HepG2 (cell line): Measurements from ENCODE around the gene CD300C. TPM values are rescaled to one million over a fixed set of nuclear protein-coding genes. Genes with fewer than 3 reads are reported as not detected.
A peak's percentile ranks its signal among the peaks of the same experiment; 100 is the strongest.

Source experiments
- ATAC-seq: fragments of 200-7000 bp; cut with Tn5 transposase; 3 replicates; pipeline ENCODE4 v1.9.1; 2020; ENCODE audit warnings: mild to moderate bottlenecking, moderate library complexity
- BruUV-seq: library from RNA; stranded (reverse); fragments of 400-500 nt; replicated peaks from 2 replicates; lab custom pipeline; 2021; lab: Mats Ljungman, UMichigan
- CTCF ChIA-PET: fragments of 300-600 bp; formaldehyde crosslinking; extraction: SDS; loops from one replicate; lab custom pipeline; 2021; ENCODE audit warnings: low total read pairs, inconsistent platforms, low intra/inter-chr PET ratio; lab: Yijun Ruan, JAX
- POLR2A ChIA-PET: fragments of 350-600 bp; sonication (Branson Sonifier 250); formaldehyde crosslinking; loops from one replicate; lab custom pipeline; 2020; ENCODE audit warnings: antibody characterized with exemption, inconsistent platforms; lab: Yijun Ruan, JAX
- DNase-seq: peaks from one replicate; pipeline ENCODE4 v3.0.0-alpha.2; 2015; ENCODE audit warnings: low spot score
- FAIRE-seq: peaks from 3 replicates; lab custom pipeline; 2011; peaks lifted over from hg19 to GRCh38; lab: Jason Lieb, UNC
- H2AFZ ChIP-seq: one replicate; pipeline ENCODE4 v1.6.1; 2011; ENCODE audit warnings: low read length, inconsistent platforms
- H3K27ac ChIP-seq: fragments of 300-600 bp; 3 replicates; pipeline ENCODE4 v1.8.0; 2011; ENCODE audit warnings: mixed run types, mild to moderate bottlenecking, mixed read lengths, low read length, inconsistent platforms; ENCODE audit not compliant: insufficient read depth; ENCODE audit errors: extremely low read length
- H3K27me3 ChIP-seq, 2 experiments: fragments of 200-600 bp in 1 of 2; 2 replicates in 1 of 2; 3 replicates in 1 of 2; pipeline versions ENCODE4 v1.6.0 to v1.8.0; 2011; ENCODE audit warnings: low read length in 2 of 2, mild to moderate bottlenecking in 2 of 2, moderate library complexity in 2 of 2, inconsistent platforms in 1 of 2; ENCODE audit not compliant: insufficient read depth in 2 of 2, control insufficient read depth in 1 of 2
- H3K36me3 ChIP-seq, 2 experiments: fragments of 200-600 bp in 1 of 2; replicated peaks in 1 of 2; 2 replicates in 1 of 2; 3 replicates in 1 of 2; pipeline versions ENCODE4 v1.5.1 to v1.8.0; 2011; ENCODE audit warnings: low read length in 2 of 2, inconsistent platforms in 1 of 2; ENCODE audit not compliant: insufficient read depth in 2 of 2, control insufficient read depth in 1 of 2
- H3K4me1 ChIP-seq: 2 replicates; pipeline ENCODE4 v1.5.1; 2012; ENCODE audit warnings: low read length, inconsistent platforms; ENCODE audit not compliant: insufficient read depth
- H3K4me2 ChIP-seq: 2 replicates; pipeline ENCODE4 v1.6.0; 2011; ENCODE audit warnings: low read depth, low read length, inconsistent platforms
- H3K4me3 ChIP-seq, 3 experiments: fragments of 200-600 bp in 1 of 3; sonication (generic), shearing (Covaris generic) in 1 of 3; replicated peaks in 1 of 3; 2 replicates each; pipeline ENCODE4 v1.5.1; 2011 to 2016; ENCODE audit warnings: low read length in 3 of 3, inconsistent platforms in 2 of 3, low read depth in 2 of 3, mild to moderate bottlenecking in 2 of 3, control low read depth in 1 of 3, mixed read lengths in 1 of 3; ENCODE audit not compliant: insufficient read depth in 1 of 3
- H3K79me2 ChIP-seq: one replicate; pipeline ENCODE4 v1.6.1; 2011; ENCODE audit warnings: low read length, inconsistent platforms; ENCODE audit not compliant: insufficient read depth
- H3K9ac ChIP-seq: 2 replicates; pipeline ENCODE4 v1.6.0; 2011; ENCODE audit warnings: mild to moderate bottlenecking, low read depth, low read length, inconsistent platforms; ENCODE audit not compliant: insufficient read depth
- H3K9me3 ChIP-seq: 2 replicates; pipeline ENCODE4 v1.5.1; 2012; ENCODE audit warnings: mild to moderate bottlenecking, low read length
- H4K20me1 ChIP-seq: 2 replicates; pipeline ENCODE4 v1.6.0; 2011; ENCODE audit warnings: inconsistent platforms, mild to moderate bottlenecking, low read length, moderate library complexity; ENCODE audit not compliant: insufficient read depth
- AHR ChIP-seq: IDR thresholded peaks from 2 replicates; pipeline ENCODE4 v1.6.1; 2018; ENCODE audit warnings: missing genetic modification reagents, missing compliant biosample characterization
- BORCS8-MEF2B ChIP-seq: sonication (generic); formaldehyde crosslinking; IDR thresholded peaks from 2 replicates; pipeline ENCODE4 v1.8.0; 2022; ENCODE audit warnings: mild to moderate bottlenecking, missing genetic modification reagents
- HNRNPLL ChIP-seq: fragments of 200-400 bp; formaldehyde crosslinking; IDR thresholded peaks from 2 replicates; pipeline ENCODE4 v1.6.1; 2017; ENCODE audit warnings: mild to moderate bottlenecking, low read depth, low read length; ENCODE audit not compliant: poor library complexity, severe bottlenecking
- NR1H2 ChIP-seq: sonication (generic); formaldehyde crosslinking; IDR thresholded peaks from 2 replicates; pipeline ENCODE4 v1.8.1; 2022; ENCODE audit warnings: low read depth, missing genetic modification reagents, borderline replicate concordance
- PCBP1 ChIP-seq: fragments of 200-400 bp; formaldehyde crosslinking; IDR thresholded peaks from 2 replicates; pipeline ENCODE4 v1.6.1; 2017; ENCODE audit warnings: mild to moderate bottlenecking, low read depth, low read length, borderline replicate concordance
- SNRNP70 ChIP-seq: fragments of 200-400 bp; formaldehyde crosslinking; IDR thresholded peaks from 2 replicates; pipeline ENCODE4 v1.6.1; 2017; ENCODE audit warnings: mild to moderate bottlenecking, low read depth, low read length, moderate library complexity
- SOX13 ChIP-seq, 3 experiments: fragments of 450-650 bp in 1 of 3; sonication (generic) in 1 of 3; formaldehyde crosslinking in 1 of 3; IDR thresholded peaks in 2 of 3; conservative IDR thresholded peaks in 1 of 3; 2 replicates each; pipeline versions ENCODE4 v1.5.0 to v1.6.1; 2016 to 2020; ENCODE audit warnings: antibody characterized with exemption in 1 of 3, mild to moderate bottlenecking in 1 of 3, missing compliant biosample characterization in 1 of 3, missing genetic modification reagents in 1 of 3, moderate library complexity in 1 of 3
- ZNF331 ChIP-seq: sonication (generic); formaldehyde crosslinking; IDR thresholded peaks from 2 replicates; pipeline ENCODE4 v1.4.0; 2020; ENCODE audit warnings: missing genetic modification reagents
- ZNF616 ChIP-seq: sonication (generic); formaldehyde crosslinking; IDR thresholded peaks from 2 replicates; pipeline ENCODE4 v1.5.0; 2020; ENCODE audit warnings: low read depth, mild to moderate bottlenecking, missing genetic modification reagents
- WGBS: methylation state at CpG from one replicate; pipeline ENCODE4 v1.1.6; 2017; ENCODE audit warnings: low lambda C conversion rate; 5-methylcytosine and 5-hydroxymethylcytosine counted together
- in situ Hi-C: cut with HindIII; loops from 2 replicates; pipeline ENCODE4 v1.10.0; 2017; ENCODE audit warnings: low pct_unique_long_range_greater_than_20kb; ENCODE audit not compliant: extremely low pct_ligation_motif_present
- intact Hi-C: fragments of 100-400 bp; cut with micrococcal nuclease; formaldehyde crosslinking; loops from one replicate; pipeline ENCODE4 v1.10.0; 2022; ENCODE audit not compliant: unreplicated experiment
- polyA plus RNA-seq, 8 experiments: library from polyadenylated mRNA; depleted of rRNA in 3 of 8; stranded (reverse) in 7 of 8; unstranded in 1 of 8; fragments of >200 nt; fragmentation: Illumina TruSeq in 4 of 8; extraction: Trizol in 4 of 8; gene quantifications; 2 replicates each; pipeline versions ENCODE4 v1.2.1 to v1.2.3, GENCODE V29; 2011 to 2016; ENCODE audit warnings: low read depth in 4 of 8, missing spikeins in 1 of 8, mixed read lengths in 1 of 8; ENCODE audit not compliant: insufficient read depth in 1 of 8
- total RNA-seq, 5 experiments: library from RNA; depleted of rRNA; stranded (reverse); fragments of >200 nt; fragmentation: Illumina TruSeq; extraction: Trizol; gene quantifications; 2 replicates each; pipeline ENCODE4 v1.2.3, GENCODE V29; 2016; ENCODE audit warnings: low read depth in 1 of 5
- TF ChIP-seq, protein P1 (sequence below): sonication (generic); formaldehyde crosslinking; IDR thresholded peaks from 2 replicates; pipeline ENCODE4 v1.5.0; 2020; ENCODE audit warnings: mild to moderate bottlenecking, missing genetic modification reagents
- TF ChIP-seq, protein P2 (sequence below): sonication (generic); formaldehyde crosslinking; IDR thresholded peaks from 2 replicates; pipeline ENCODE4 v1.5.0; 2020; ENCODE audit warnings: missing genetic modification reagents

The CD300C gene
- total and polyA plus RNA-seq, 2 of the 13 experiments (the other 11 are each of a cell fraction or from before 2014, with no cell fraction given), result not detected

- no peaks in the 10 kb centered on the region for H3K79me2 ChIP-seq
- no TSS peak for BruUV-seq
- intact Hi-C loops (no loop called here), in situ Hi-C loops (no loop called here)
- CTCF ChIA-PET, result no interaction called here
- FAIRE-seq, result no peak
- no peaks in the 10 kb centered on the region for H3K36me3 ChIP-seq
- H3K27ac ChIP-seq, result no peak overlapping the region
- H3K4me2 ChIP-seq, result no peak overlapping the region
- ATAC-seq, result no peak
- H3K9ac ChIP-seq, result no peak overlapping the region
- H3K9me3 ChIP-seq, result 0 out of 2 replicates have a peak, but pooled peaks cover 2% of the 10 kb centered on the region
- peaks cover 3 to 77% of the 10 kb centered on the region in 2 experiments; a peak in 4 of 5 replicates for H3K27me3 ChIP-seq
- TF ChIP-seq BORCS8-MEF2B (CRISPR knock-in tag) (no peak), ZNF331 (CRISPR knock-in tag) (peak; percentile 69)
- TF ChIP-seq, all 625 proteins: peak for 1
- 4% methylated on average over 3 of the region's 3 CpGs for WGBS
- H3K4me3 ChIP-seq, result no peak overlapping the region
- DNase-seq, result no peak
- H4K20me1 ChIP-seq, result no peaks in the 10 kb centered on the region
- H3K4me1 ChIP-seq, result peaks cover 11% of the 10 kb centered on the region; the same call in 1 of the 2 replicates
- POLR2A ChIA-PET, result no interaction called here
- no peak overlapping the region for H2AFZ ChIP-seq
Observed at GRCh38 chr17:74523308-74523707, 22.6 kb downstream of the CD300C start.

GRCh38 chr17:74522381-74523105 lies 23.4 kb downstream of the CD300C start:
- 12% methylated on average over 8 of the region's 10 CpGs for WGBS
- POLR2A ChIA-PET, result no interaction called here
- no peak for TF ChIP-seq SOX13 (IDR thresholded peaks at IDR 0.05)
- no peak for TF ChIP-seq SOX13 (CRISPR knock-in tag; conservative IDR thresholded peaks at IDR 0.05 in 1 of 2, IDR thresholded peaks at IDR 0.05 in 1 of 2)
- TF ChIP-seq, protein P1, sequence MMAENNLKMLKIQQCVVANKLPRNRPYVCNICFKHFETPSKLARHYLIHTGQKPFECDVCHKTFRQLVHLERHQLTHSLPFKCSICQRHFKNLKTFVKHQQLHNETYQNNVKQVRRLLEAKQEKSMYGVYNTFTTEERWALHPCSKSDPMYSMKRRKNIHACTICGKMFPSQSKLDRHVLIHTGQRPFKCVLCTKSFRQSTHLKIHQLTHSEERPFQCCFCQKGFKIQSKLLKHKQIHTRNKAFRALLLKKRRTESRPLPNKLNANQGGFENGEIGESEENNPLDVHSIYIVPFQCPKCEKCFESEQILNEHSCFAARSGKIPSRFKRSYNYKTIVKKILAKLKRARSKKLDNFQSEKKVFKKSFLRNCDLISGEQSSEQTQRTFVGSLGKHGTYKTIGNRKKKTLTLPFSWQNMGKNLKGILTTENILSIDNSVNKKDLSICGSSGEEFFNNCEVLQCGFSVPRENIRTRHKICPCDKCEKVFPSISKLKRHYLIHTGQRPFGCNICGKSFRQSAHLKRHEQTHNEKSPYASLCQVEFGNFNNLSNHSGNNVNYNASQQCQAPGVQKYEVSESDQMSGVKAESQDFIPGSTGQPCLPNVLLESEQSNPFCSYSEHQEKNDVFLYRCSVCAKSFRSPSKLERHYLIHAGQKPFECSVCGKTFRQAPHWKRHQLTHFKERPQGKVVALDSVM, result no peak
- TF ChIP-seq PCBP1, result no peak
- TF ChIP-seq AHR, result no peak
- TF ChIP-seq, protein P2, sequence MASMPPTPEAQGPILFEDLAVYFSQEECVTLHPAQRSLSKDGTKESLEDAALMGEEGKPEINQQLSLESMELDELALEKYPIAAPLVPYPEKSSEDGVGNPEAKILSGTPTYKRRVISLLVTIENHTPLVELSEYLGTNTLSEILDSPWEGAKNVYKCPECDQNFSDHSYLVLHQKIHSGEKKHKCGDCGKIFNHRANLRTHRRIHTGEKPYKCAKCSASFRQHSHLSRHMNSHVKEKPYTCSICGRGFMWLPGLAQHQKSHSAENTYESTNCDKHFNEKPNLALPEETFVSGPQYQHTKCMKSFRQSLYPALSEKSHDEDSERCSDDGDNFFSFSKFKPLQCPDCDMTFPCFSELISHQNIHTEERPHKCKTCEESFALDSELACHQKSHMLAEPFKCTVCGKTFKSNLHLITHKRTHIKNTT (CRISPR knock-in tag), result no peak
- TF ChIP-seq NR1H2 (CRISPR knock-in tag), result no peak
- TF ChIP-seq SNRNP70, result no peak
- TF ChIP-seq HNRNPLL, result no peak
- TF ChIP-seq ZNF616 (CRISPR knock-in tag), result no peak

More at GRCh38 chr17:74522381-74523105, 23.4 kb downstream of the CD300C start:
- H3K79me2 ChIP-seq, result no peaks in the 10 kb centered on the region
- DNase-seq (no peak), FAIRE-seq (no peak), ATAC-seq (no peak; the same call in 2 of the 3 replicates)
- H3K4me3 ChIP-seq, result no peak overlapping the region
- in situ Hi-C loops, result no loop called here
- 0 out of 2 replicates have a peak, but pooled peaks cover 4% of the 10 kb centered on the region for H3K9me3 ChIP-seq
- H3K36me3 ChIP-seq, result no peaks in the 10 kb centered on the region
- H4K20me1 ChIP-seq, result no peaks in the 10 kb centered on the region
- H2AFZ ChIP-seq, result no peak overlapping the region
- H3K27me3 ChIP-seq, result peaks cover 2 to 73% of the 10 kb centered on the region in 2 experiments; a peak in 4 of 5 replicates
- H3K9ac ChIP-seq, result no peak overlapping the region
- CTCF ChIA-PET, result no interaction called here
- H3K4me1 ChIP-seq, result peaks cover 11% of the 10 kb centered on the region; the same call in 1 of the 2 replicates
- H3K4me2 ChIP-seq, result no peak overlapping the region
- no peak overlapping the region for H3K27ac ChIP-seq
- intact Hi-C loops, result no loop called here
- no TSS peak for BruUV-seq
